Adrenal gland (tissue), 12 donors: ENCODE data around the gene BIRC7. TPM values are rescaled to one million over a fixed set of nuclear protein-coding genes. Genes with fewer than 3 reads are reported as not detected.

Source experiments
- DNase-seq, 7 donors: peaks; one replicate each; pipeline ENCODE4 v3.0.0-alpha.2; 2019 to 2020
- H3K27ac ChIP-seq, 5 donors: fragments of 200-600 bp; sonication (generic) in 4 of 5; 1 replicate in 3 of 5; 2 replicates in 2 of 5; pipeline versions ENCODE4 v1.5.1 to v1.8.0; 2016 to 2020; ENCODE audit warnings: mild to moderate bottlenecking in 1 of 5
- H3K27me3 ChIP-seq: fragments of 200-600 bp; 2 replicates; pipeline ENCODE4 v1.8.0; 2021
- H3K36me3 ChIP-seq, 2 donors: fragments of 200-600 bp; replicated peaks in 1 of 2; 1 replicate in 1 of 2; 2 replicates in 1 of 2; pipeline versions ENCODE4 v1.5.1 to v1.8.0; 2018 to 2022
- H3K4me1 ChIP-seq, 2 donors: fragments of 200-600 bp; replicated peaks in 1 of 2; 1 replicate in 1 of 2; 2 replicates in 1 of 2; pipeline versions ENCODE4 v1.5.1 to v1.8.0; 2018 to 2021
- H3K4me3 ChIP-seq, 4 donors: fragments of 200-600 bp; sonication (generic) in 3 of 4; one replicate each; pipeline ENCODE4 v1.5.1; 2016 to 2018
- H3K9me3 ChIP-seq, 3 donors: fragments of 200-600 bp; sonication (generic) in 1 of 3; replicated peaks in 1 of 3; 1 replicate in 2 of 3; 2 replicates in 1 of 3; pipeline versions ENCODE4 v1.5.1 to v1.8.0; 2016 to 2021
- CTCF ChIP-seq, 6 experiments: fragments of 450-650 bp in 4 of 6; fragments of 200-600 bp in 2 of 6; sonication (generic) in 1 of 6; IDR thresholded peaks; 1 replicate in 5 of 6; 2 replicates in 1 of 6; pipeline versions ENCODE4 v1.5.1 to v1.8.0; 2016 to 2021; ENCODE audit warnings: antibody characterized with exemption in 6 of 6, mild to moderate bottlenecking in 2 of 6, moderate library complexity in 1 of 6
- POLR2A ChIP-seq, 2 donors: fragments of 450-650 bp; IDR thresholded peaks; one replicate each; pipeline ENCODE4 v1.6.1; 2017; ENCODE audit warnings: antibody characterized with exemption in 2 of 2, mild to moderate bottlenecking in 2 of 2, moderate library complexity in 1 of 2
- WGBS, 4 donors: extraction: QIAGEN DNeasy Blood & Tissue Kit in 2 of 4; methylation state at CpG; one replicate each; pipeline versions ENCODE4 v1.1.5 to v1.1.7; 2013 to 2017; 5-methylcytosine and 5-hydroxymethylcytosine counted together
- intact Hi-C, 2 donors: fragments of 100-400 bp; cut with DNase I; formaldehyde crosslinking; loops; one replicate each; pipeline versions ENCODE4 v1.14.1 to v1.15.0; 2022 to 2023
- microRNA counts, 2 donors: library from miRNA; unstranded; fragments of <30 nt; microRNA quantifications; one replicate each; lab custom pipeline; 2016
- microRNA-seq, 3 donors: library from miRNA; unstranded; fragments of <30 nt; microRNA quantifications; one replicate each; pipeline ENCODE4, GENCODE V29; 2017 to 2020
- polyA plus RNA-seq, 3 donors: library from polyadenylated mRNA; stranded (reverse); fragments of 200-250 nt in 2 of 3; fragments of 350-450 nt in 1 of 3; fragmentation: Illumina TruSeq in 1 of 3; extraction: RNeasy Lipid Tissue Mini Kit (QIAGEN cat#74804) in 1 of 3; gene quantifications; one replicate each; pipeline ENCODE4 v1.2.3, GENCODE V29; 2013 to 2014
- small RNA-seq, 2 donors: library from RNA; depleted of rRNA; stranded (forward); fragments of <200 nt; gene quantifications; one replicate each; pipeline ENCODE3, GENCODE V24; 2016
- total RNA-seq, 9 donors: library from RNA; depleted of rRNA in 4 of 9; stranded (reverse); fragments of >200 nt in 4 of 9; fragments of 120-200 nt in 1 of 9; fragmentation: NEBNext Ultra II Directional in 1 of 9; extraction: Animal tissue kit (Norgen Biotek cat#: 25700) in 1 of 9; gene quantifications; one replicate each; pipeline versions ENCODE4 v1.1.0 to v1.2.4, GENCODE V29; 2013 to 2023
- donor health status: healthy with polysubstance abuse.
- donor health status: Bipolar disorder and iron deficiency.
- donor health status: DM: yes; HTN: yes; CAD: no.
- donor health status: DM: no; HTN: no; CAD: no.
- donor health status: DM: no; HTN: no; CAD: no.
- donor health status: DM: yes; HTN: yes; CAD: no.

BIRC7 gene
- total and polyA plus RNA-seq, 12 donors: 0.28 to 117 (median 1.1) TPM; not detected in 5

GRCh38 chr20:63289311-63290135 lies 53.8 kb downstream of the BIRC7 start:
- H3K4me1 ChIP-seq: no peaks in the 10 kb centered on the region
- intact Hi-C loops: no loop called here
- TF ChIP-seq CTCF (IDR thresholded peaks at IDR 0.05) (no peak), POLR2A (IDR thresholded peaks at IDR 0.05) (no peak)
- 86 to 94% (median 87%) methylated on average over 7 to 25 of the region's 25 CpGs for WGBS, 4 donors
- H3K36me3 ChIP-seq: peaks cover 0 to 16% of the 10 kb centered on the region in 2 donors
- H3K9me3 ChIP-seq: no peaks in the 10 kb centered on the region
- H3K27ac ChIP-seq: no peak overlapping the region
- no peak for DNase-seq
- peaks cover under 1% of the 10 kb centered on the region for H3K27me3 ChIP-seq
- H3K4me3 ChIP-seq: no peak overlapping the region

MicroRNAs within 50 kb of the gene (microRNA counts, 767-probe panel; counts per million panel counts)
- microRNA hsa-miR-3196 (lab: Ali Mortazavi, UCI): 0 counts per million in 2 donors

Small RNA genes within 50 kb of the gene (microRNA-seq; reads per million reads assigned to microRNA genes)
- gene MIR3196 (0 reads per million in 3 donors), gene MIR4326 (0 to 1.1 (median 0) reads per million in 3 donors)

Small RNA genes within 50 kb of the gene (small RNA-seq; reads per million reads assigned to genes)
- 0 reads per million in 2 donors for gene MIR3196
- 0.17 to 0.47 reads per million in 2 donors for gene MIR4326

Other genes starting within 250 kb of the BIRC7 start
- not detected for gene BHLHE23, start 228.9 kb upstream of the BIRC7 start, total RNA-seq
- gene BHLHE23, start 228.9 kb upstream of the BIRC7 start, polyA plus RNA-seq: not detected
- 10 to 100 TPM; 18.1 to 41.9 (median 33.0) TPM for gene YTHDF1, start 19.8 kb upstream of the BIRC7 start, total RNA-seq
- gene YTHDF1, start 19.8 kb upstream of the BIRC7 start, polyA plus RNA-seq: 10 to 100 TPM; 27.6 to 38.0 (median 29.9) TPM
- 1 to 10 TPM in 1 of 9 donors, under 1 TPM in 2, not detected in 6; 0.15 to 2.8 (median 0.28) TPM for gene NKAIN4, start 18.6 kb downstream of the BIRC7 start, total RNA-seq
- under 1 TPM; 0.31 to 0.64 (median 0.40) TPM for gene NKAIN4, start 18.6 kb downstream of the BIRC7 start, polyA plus RNA-seq
- gene ARFGAP1, start 36.9 kb downstream of the BIRC7 start, total RNA-seq: 10 to 100 TPM; 13.0 to 94.8 (median 61.3) TPM
- gene ARFGAP1, start 36.9 kb downstream of the BIRC7 start, polyA plus RNA-seq: 100 to 1,000 TPM in 2 of 3 donors, 10 to 100 TPM in 1; 17.0 to 286 (median 123) TPM
- gene COL20A1, start 57.3 kb downstream of the BIRC7 start, total RNA-seq: under 1 TPM in 4 of 9 donors, not detected in 5; 0.09 to 0.39 (median 0.14) TPM
- gene COL20A1, start 57.3 kb downstream of the BIRC7 start, polyA plus RNA-seq: under 1 TPM in 2 of 3 donors, not detected in 1; 0.34 to 0.97 TPM
- gene CHRNA4, start 125.4 kb downstream of the BIRC7 start, total RNA-seq: under 1 TPM in 4 of 9 donors, not detected in 5; 0.06 to 0.57 (median 0.28) TPM
- gene CHRNA4, start 125.4 kb downstream of the BIRC7 start, polyA plus RNA-seq: under 1 TPM; 0.20 to 0.32 (median 0.26) TPM
- gene KCNQ2, start 236.8 kb downstream of the BIRC7 start, total RNA-seq: 10 to 100 TPM in 2 of 9 donors, 1 to 10 TPM in 2, under 1 TPM in 2, not detected in 3; 0.69 to 19.0 (median 7.1) TPM
- 10 to 100 TPM; 10.3 to 81.6 (median 11.8) TPM for gene KCNQ2, start 236.8 kb downstream of the BIRC7 start, polyA plus RNA-seq